DND-41 (cell line): ENCODE data around the gene ST6GALNAC5.

Experiments
- ATAC-seq: fragments of 200-7000 bp; cut with Tn5 transposase; 3 replicates; pipeline ENCODE4 v1.9.1; 2021; ENCODE audit warnings: low read depth; ENCODE audit not compliant: insufficient read depth
- DNase-seq: peaks from one replicate; pipeline ENCODE4 v3.0.0-alpha.2; 2020
- H2AFZ ChIP-seq: 2 replicates; pipeline ENCODE4 v1.6.0; 2012; ENCODE audit warnings: low read depth, low read length
- H3K27ac ChIP-seq: 2 replicates; pipeline ENCODE4 v1.5.1; 2012; ENCODE audit warnings: low read length, inconsistent platforms
- H3K27me3 ChIP-seq: fragments of 200-600 bp; sonication (generic); 2 replicates; pipeline ENCODE4 v1.6.0; 2012; ENCODE audit warnings: low read length, mild to moderate bottlenecking, inconsistent platforms; ENCODE audit not compliant: insufficient read depth, poor library complexity
- H3K36me3 ChIP-seq: 2 replicates; pipeline ENCODE4 v1.5.1; 2012; ENCODE audit warnings: low read length, inconsistent platforms; ENCODE audit not compliant: insufficient read depth
- H3K4me1 ChIP-seq: 2 replicates; pipeline ENCODE4 v1.5.1; 2012; ENCODE audit warnings: mild to moderate bottlenecking, low read length; ENCODE audit not compliant: insufficient read depth
- H3K4me2 ChIP-seq: 2 replicates; pipeline ENCODE4 v1.6.0; 2012; ENCODE audit warnings: mild to moderate bottlenecking, moderate library complexity, low read length, inconsistent platforms; ENCODE audit not compliant: insufficient read depth
- H3K4me3 ChIP-seq, 2 experiments: fragments of 200-600 bp in 1 of 2; shearing (Covaris generic) in 1 of 2; 2 replicates each; pipeline ENCODE4 v1.5.1; 2012 to 2016; ENCODE audit warnings: inconsistent platforms in 2 of 2, low read length in 2 of 2, mild to moderate bottlenecking in 2 of 2, low read depth in 1 of 2, moderate library complexity in 1 of 2
- H3K79me2 ChIP-seq: 2 replicates; pipeline ENCODE4 v1.6.0; 2012; ENCODE audit warnings: low read length, inconsistent platforms; ENCODE audit not compliant: insufficient read depth
- H3K9ac ChIP-seq: 2 replicates; pipeline ENCODE4 v1.6.0; 2012; ENCODE audit warnings: low read depth, mild to moderate bottlenecking, inconsistent platforms, low read length, moderate library complexity
- H3K9me3 ChIP-seq: 2 replicates; pipeline ENCODE4 v1.5.1; 2012; ENCODE audit warnings: low read length, moderate library complexity, mild to moderate bottlenecking, inconsistent platforms; ENCODE audit not compliant: insufficient read depth, severe bottlenecking
- H4K20me1 ChIP-seq: 2 replicates; pipeline ENCODE4 v1.6.0; 2012; ENCODE audit warnings: low read length; ENCODE audit not compliant: insufficient read depth
- EZH2 ChIP-seq: IDR thresholded peaks from 3 replicates; pipeline ENCODE4 v1.6.1; 2012; ENCODE audit warnings: borderline replicate concordance, low read depth, mild to moderate bottlenecking, moderate library complexity, low read length, inconsistent platforms; ENCODE audit not compliant: severe bottlenecking
- TF ChIP-seq, protein P1 (sequence below): IDR thresholded peaks from 2 replicates; pipeline ENCODE4 v1.5.1; 2012; ENCODE audit warnings: borderline replicate concordance, low read length, moderate library complexity, mild to moderate bottlenecking; ENCODE audit not compliant: poor library complexity, severe bottlenecking; ENCODE audit errors: extremely low read depth

The ST6GALNAC5 gene

DNA sequence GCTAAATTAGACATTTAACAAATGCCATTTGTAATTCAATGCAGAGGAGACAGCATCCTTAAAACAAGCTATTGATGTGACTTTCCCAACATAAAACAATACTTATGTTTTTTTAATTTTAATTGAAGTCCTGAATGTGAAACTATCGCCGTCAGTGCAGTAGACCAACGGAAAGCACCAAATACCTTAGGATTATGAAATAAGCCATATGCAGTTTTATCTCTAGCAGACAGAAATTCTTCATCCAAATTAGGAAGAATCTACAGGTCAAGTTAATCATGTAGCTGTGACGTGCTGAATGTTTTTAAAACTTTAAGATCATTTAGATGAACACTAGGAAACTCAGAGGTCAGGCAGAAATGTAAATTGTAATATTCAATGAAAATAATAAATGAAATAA, 714 bp upstream of the ST6GALNAC5 start:
- ATAC-seq = no peak

GRCh38 chr1:76868154-76868882, 1.0 kb downstream of the ST6GALNAC5 start:
- Histone ChIP-seq H3K9ac (no peak overlapping the region), H3K4me2 (no peak overlapping the region), H4K20me1 (no peaks in the 10 kb centered on the region), H3K36me3 (no peaks in the 10 kb centered on the region), H2AFZ (no peak overlapping the region), H3K9me3 (no peaks in the 10 kb centered on the region), H3K27me3 (no peaks in the 10 kb centered on the region), H3K4me1 (no peaks in the 10 kb centered on the region), H3K79me2 (no peaks in the 10 kb centered on the region), H3K27ac (no peak overlapping the region), H3K4me3 (no peak overlapping the region)
- ATAC-seq (no peak), DNase-seq (no peak)
- TF ChIP-seq, protein P1, sequence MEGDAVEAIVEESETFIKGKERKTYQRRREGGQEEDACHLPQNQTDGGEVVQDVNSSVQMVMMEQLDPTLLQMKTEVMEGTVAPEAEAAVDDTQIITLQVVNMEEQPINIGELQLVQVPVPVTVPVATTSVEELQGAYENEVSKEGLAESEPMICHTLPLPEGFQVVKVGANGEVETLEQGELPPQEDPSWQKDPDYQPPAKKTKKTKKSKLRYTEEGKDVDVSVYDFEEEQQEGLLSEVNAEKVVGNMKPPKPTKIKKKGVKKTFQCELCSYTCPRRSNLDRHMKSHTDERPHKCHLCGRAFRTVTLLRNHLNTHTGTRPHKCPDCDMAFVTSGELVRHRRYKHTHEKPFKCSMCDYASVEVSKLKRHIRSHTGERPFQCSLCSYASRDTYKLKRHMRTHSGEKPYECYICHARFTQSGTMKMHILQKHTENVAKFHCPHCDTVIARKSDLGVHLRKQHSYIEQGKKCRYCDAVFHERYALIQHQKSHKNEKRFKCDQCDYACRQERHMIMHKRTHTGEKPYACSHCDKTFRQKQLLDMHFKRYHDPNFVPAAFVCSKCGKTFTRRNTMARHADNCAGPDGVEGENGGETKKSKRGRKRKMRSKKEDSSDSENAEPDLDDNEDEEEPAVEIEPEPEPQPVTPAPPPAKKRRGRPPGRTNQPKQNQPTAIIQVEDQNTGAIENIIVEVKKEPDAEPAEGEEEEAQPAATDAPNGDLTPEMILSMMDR = no peak
- TF ChIP-seq EZH2 = no peak

More for the DNA sequence above, 714 bp upstream of the ST6GALNAC5 start:
- no peak overlapping the region for H3K4me2 ChIP-seq
- H3K4me3 ChIP-seq = no peak overlapping the region
- H3K4me1 ChIP-seq = no peaks in the 10 kb centered on the region
- no peaks in the 10 kb centered on the region for H3K36me3 ChIP-seq
- no peak overlapping the region for H3K9ac ChIP-seq
- no peak for TF ChIP-seq EZH2
- no peak overlapping the region for H3K27ac ChIP-seq
- H2AFZ ChIP-seq = no peak overlapping the region
- H4K20me1 ChIP-seq = no peaks in the 10 kb centered on the region
- H3K79me2 ChIP-seq = no peaks in the 10 kb centered on the region
- no peak for DNase-seq
- H3K27me3 ChIP-seq = no peaks in the 10 kb centered on the region
- no peaks in the 10 kb centered on the region for H3K9me3 ChIP-seq

- no peaks in the 10 kb centered on the region for H3K4me1 ChIP-seq
- no peak overlapping the region for H2AFZ ChIP-seq
- no peak overlapping the region for H3K27ac ChIP-seq
- ATAC-seq = no peak
- H3K4me3 ChIP-seq = no peak overlapping the region
- TF ChIP-seq EZH2 = no peak
- TF ChIP-seq, protein P1 = no peak
- no peak overlapping the region for H3K4me2 ChIP-seq
- H3K9me3 ChIP-seq = no peaks in the 10 kb centered on the region
- no peak for DNase-seq
- H3K36me3 ChIP-seq = no peaks in the 10 kb centered on the region
- H3K9ac ChIP-seq = no peak overlapping the region
- no peaks in the 10 kb centered on the region for H3K79me2 ChIP-seq
- H4K20me1 ChIP-seq = no peaks in the 10 kb centered on the region
- H3K27me3 ChIP-seq = no peaks in the 10 kb centered on the region
These were observed 1.6 kb downstream of the ST6GALNAC5 start for GRCh38 chr1:76868916-76869315.

- no peaks in the 10 kb centered on the region for H4K20me1 ChIP-seq
- TF ChIP-seq, protein P1 = no peak
- no peak for TF ChIP-seq EZH2
- no peaks in the 10 kb centered on the region for H3K79me2 ChIP-seq
- H3K4me2 ChIP-seq = no peak overlapping the region
- no peak overlapping the region for H3K27ac ChIP-seq
- no peak overlapping the region for H2AFZ ChIP-seq
- H3K4me1 ChIP-seq = no peaks in the 10 kb centered on the region
- H3K4me3 ChIP-seq = no peak overlapping the region
- no peaks in the 10 kb centered on the region for H3K9me3 ChIP-seq
- DNase-seq (no peak), ATAC-seq (no peak)
- no peaks in the 10 kb centered on the region for H3K27me3 ChIP-seq
- no peak overlapping the region for H3K9ac ChIP-seq
- H3K36me3 ChIP-seq = no peaks in the 10 kb centered on the region
These were observed 2.8 kb downstream of the ST6GALNAC5 start for GRCh38 chr1:76870037-76870436.
